Fibroblast of mammary gland (primary cell): ENCODE results near the gene OR5L2.
"Not testable (repeated sequence)": the region's sequence is repeated elsewhere in the genome, so short reads cannot be mapped to it uniquely, and the experiment has no call there.

Experiments used
- DNase-seq: peaks from one replicate; pipeline ENCODE4 v3.0.0-alpha.2; 2010; ENCODE audit warnings: low read depth
- H3K4me3 ChIP-seq: 2 replicates; pipeline ENCODE4 v1.5.1; 2011; ENCODE audit warnings: low read depth, mild to moderate bottlenecking, low read length, moderate library complexity; ENCODE audit not compliant: control insufficient read depth
- TF ChIP-seq, protein P1 (sequence below): conservative IDR thresholded peaks from 2 replicates; pipeline ENCODE4 v1.5.1; 2011; ENCODE audit warnings: low read depth, low read length, inconsistent platforms; ENCODE audit not compliant: control insufficient read depth, insufficient read depth

OR5L2 gene

DNA sequence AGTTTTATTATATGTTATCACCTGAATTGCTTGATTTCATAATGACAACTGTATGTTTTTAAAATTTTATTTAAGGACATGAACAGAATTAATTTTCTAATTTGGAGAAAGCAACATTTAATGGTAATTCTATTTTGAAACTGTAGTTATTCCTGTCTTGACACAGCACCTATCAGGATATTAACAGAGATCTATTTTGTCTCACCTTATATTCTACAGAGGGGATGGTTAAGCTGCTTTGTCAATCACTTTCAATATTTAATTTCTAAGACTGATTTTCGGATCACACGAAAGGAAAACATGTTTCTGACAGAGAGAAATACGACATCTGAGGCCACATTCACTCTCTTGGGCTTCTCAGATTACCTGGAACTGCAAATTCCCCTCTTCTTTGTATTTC is 11.4 kb downstream of the OR5L2 start, which contains the start of gene OR5D16:
TSS of gene OR5D16 (plus strand) at position 301 of the 400 bp plus-strand sequence. CDS start at position 301, 0 bp downstream.
- no peak for DNase-seq
- TF ChIP-seq, protein P1, sequence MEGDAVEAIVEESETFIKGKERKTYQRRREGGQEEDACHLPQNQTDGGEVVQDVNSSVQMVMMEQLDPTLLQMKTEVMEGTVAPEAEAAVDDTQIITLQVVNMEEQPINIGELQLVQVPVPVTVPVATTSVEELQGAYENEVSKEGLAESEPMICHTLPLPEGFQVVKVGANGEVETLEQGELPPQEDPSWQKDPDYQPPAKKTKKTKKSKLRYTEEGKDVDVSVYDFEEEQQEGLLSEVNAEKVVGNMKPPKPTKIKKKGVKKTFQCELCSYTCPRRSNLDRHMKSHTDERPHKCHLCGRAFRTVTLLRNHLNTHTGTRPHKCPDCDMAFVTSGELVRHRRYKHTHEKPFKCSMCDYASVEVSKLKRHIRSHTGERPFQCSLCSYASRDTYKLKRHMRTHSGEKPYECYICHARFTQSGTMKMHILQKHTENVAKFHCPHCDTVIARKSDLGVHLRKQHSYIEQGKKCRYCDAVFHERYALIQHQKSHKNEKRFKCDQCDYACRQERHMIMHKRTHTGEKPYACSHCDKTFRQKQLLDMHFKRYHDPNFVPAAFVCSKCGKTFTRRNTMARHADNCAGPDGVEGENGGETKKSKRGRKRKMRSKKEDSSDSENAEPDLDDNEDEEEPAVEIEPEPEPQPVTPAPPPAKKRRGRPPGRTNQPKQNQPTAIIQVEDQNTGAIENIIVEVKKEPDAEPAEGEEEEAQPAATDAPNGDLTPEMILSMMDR: no peak
- H3K4me3 ChIP-seq: no peak within 1 kb of the TSS

DNA sequence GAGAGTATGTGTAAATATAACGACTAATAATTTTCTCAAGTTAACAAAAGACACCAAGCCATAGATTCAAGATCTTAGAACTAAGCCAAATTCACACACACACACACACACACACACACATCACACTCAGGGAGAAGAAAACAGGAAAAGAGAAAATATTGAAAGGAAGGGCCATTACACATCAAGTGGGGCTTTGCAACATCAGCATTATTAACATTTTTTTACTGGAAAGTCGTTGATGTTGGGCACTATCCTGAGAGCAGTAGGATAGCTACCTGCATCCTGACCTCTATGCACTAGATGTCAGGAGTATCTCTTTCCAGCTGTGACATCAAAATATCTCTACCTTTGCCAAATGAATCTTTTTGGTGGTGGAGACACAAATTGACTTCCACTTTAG is 20.4 kb downstream of the OR5L2 start:
- DNase-seq: no peak
- TF ChIP-seq, protein P1: no peak
- no peak overlapping the region for H3K4me3 ChIP-seq

DNA sequence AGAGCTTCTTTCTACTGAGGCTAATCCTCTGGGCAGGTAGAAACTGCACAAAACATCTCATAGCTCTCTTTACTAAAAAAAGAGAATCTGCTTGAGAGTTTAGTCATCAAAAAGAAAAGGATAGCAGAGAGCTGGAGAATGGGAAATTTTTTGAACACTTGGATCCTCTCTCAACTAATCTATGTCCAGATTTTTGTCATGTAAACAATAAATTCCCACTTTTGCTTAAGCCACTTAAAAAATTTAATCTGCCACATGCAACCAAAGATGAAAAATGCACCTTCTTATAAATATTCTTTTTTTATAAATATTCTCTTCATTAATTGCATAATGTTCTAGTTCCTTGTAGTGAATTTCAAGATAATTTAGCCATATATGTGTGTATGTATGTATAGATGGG is 22.0 kb downstream of the OR5L2 start:
- no peak for DNase-seq

DNA sequence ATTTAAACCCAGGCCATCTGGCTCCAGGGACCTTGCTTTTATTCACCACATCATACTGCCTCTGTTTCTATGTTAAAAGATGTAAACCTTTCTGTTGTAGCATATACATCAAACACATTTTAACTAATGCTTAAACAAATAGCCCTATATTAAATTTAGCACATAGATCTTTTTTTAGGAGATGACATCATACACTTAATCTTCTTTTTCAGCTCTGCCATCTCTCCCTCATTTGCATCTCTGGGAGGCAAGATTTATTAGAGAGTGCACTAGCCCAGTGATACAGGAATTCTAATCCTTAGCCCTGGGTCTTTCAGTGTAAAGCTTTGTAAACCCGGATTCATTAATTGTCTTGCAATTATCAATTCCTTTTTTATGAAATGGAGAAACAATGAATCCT is 25.1 kb downstream of the OR5L2 start:
- TF ChIP-seq, protein P1: no peak
- no peak overlapping the region for H3K4me3 ChIP-seq
- DNase-seq: no peak

More for the DNA sequence above, 22.0 kb downstream of the OR5L2 start:
- TF ChIP-seq, protein P1: no peak
- H3K4me3 ChIP-seq: no peak overlapping the region

DNA sequence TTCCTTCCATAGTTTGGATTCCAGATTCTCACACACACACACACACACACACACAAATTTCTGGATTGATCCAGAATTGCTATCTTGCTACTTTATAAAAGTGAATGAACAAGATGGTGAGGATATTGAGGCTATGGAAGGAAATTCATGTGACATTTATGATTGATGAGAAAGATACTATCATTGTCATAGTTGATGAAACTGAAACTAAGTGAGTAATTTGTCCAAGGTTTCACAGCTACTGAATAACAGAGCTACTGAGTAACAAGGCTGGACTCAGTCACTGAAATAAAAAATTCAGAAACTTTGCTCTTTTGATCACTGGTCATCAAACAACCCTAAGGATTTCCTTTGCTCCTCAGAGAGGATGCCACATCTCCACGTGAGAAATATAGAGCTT is 27.7 kb downstream of the OR5L2 start:
- TF ChIP-seq, protein P1: no peak
- DNase-seq: no peak
- no peak overlapping the region for H3K4me3 ChIP-seq

DNA sequence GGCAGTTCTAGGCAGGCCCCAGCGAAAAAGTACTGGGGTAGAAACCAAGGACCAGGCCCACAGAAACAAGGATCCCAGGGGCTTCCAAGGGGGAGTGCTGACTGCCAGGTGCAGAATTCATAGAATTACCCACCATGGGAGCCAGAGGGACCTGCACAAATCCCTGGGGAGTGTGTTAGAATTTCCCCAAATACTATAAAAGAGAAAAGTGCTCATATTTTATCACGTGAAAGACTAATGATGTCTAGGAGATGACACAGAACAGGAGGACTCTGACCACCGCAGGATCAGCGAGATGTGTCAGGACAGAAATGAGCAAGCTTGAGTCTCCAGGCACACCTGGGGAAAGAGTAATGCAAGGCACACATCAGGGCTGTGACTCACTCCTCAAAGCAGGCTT is 40.3 kb downstream of the OR5L2 start:
- not testable (repeated sequence) for DNase-seq

DNA sequence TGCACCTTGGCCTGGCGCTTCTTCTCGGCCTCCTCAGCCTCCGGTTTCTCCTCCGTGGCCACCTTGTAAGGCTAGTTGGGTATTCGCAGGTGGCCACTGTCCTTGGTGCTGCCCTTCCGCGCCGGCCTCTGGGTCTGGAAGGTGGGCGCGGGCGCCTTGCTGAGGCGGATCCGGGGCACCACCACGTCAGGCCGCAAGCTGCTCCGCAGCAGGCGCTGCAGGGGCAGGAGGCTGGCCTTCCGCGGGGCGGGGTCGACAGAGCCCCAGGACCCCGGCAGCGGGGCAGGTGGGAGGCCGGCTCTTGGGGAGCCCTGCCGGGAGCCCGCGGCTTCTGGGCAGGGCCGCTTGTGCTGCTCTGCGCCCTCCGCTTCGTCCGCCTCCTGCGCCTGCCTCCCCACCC is 45.7 kb downstream of the OR5L2 start:
- not testable (repeated sequence) for H3K4me3 ChIP-seq, DNase-seq

More for the DNA sequence above, 40.3 kb downstream of the OR5L2 start:
- not testable (repeated sequence) for H3K4me3 ChIP-seq

DNA sequence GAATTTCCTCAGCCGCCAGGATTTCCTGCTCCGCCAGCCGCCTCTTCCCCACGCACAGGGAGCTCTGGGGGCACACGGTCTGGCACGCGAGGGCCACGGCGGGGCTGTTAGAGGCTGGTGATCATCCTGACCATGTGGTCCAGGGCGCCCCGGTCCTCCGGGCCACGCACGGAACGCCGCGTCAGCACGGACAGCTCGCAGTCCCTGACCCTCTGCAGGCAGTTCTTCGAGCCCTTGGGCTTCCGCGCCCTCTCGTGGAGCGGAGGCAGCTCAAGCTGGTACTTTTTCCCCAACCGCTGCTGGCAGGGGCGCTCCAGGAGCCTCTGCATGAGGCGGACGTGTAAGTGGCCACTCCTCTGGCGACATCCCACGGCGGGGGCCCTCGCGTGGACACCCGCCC is 46.1 kb downstream of the OR5L2 start:
- DNase-seq, H3K4me3 ChIP-seq: not testable (repeated sequence)
